ENCODE measurements around the gene RPS6KA2. TPM values are rescaled to one million over a fixed set of nuclear protein-coding genes. Genes with fewer than 3 reads are reported as not detected.
A peak's percentile ranks its signal among the peaks of the same experiment; 100 is the strongest.

RPS6KA2 gene
- total RNA-seq, 1 donor from 2014 or later: 122 TPM

DNA sequence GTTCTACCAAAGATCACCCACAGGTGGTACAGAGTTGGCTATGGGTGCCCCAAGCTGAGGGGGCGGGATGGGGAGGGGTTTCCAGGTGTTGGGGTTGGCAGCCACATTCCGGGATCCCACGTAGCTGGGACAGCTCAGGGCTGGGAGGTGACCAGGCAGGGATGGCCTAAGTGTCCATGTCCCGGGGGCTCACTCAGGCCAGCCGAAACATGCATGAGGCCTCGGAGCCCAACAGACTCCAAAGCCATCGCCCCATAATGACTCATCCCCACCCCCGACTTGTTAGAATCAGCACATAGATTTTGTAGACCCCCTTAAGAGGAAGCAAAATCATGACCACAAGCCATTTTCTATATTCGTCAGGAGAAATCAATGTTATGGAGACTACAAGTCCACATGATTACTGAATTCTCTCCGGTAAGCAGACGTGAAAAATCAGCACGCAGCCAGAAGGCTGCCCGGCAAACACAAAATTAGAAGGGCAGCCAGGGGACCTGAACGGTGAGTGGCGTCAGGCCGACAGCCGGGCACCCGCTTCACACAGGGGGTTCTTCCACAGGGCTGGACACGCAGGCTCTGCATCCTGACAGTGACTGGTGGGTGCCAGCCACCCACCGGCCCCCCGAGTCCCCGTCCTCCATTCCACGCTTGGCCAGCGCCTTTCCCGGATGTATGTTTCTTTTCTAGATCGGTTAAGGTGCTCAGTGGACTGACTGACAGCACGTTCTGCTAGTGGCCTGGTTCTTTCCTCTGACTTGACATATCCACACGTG lies 121.7 kb downstream of the RPS6KA2 start:
- no peak for DNase-seq (ENCODE audit: low read depth in 2 of 2)

- no peak for DNase-seq (ENCODE audit: low read depth in 2 of 2)
Measured at GRCh38 chr6:166504100-166504499, 123.0 kb downstream of the RPS6KA2 start.

DNA sequence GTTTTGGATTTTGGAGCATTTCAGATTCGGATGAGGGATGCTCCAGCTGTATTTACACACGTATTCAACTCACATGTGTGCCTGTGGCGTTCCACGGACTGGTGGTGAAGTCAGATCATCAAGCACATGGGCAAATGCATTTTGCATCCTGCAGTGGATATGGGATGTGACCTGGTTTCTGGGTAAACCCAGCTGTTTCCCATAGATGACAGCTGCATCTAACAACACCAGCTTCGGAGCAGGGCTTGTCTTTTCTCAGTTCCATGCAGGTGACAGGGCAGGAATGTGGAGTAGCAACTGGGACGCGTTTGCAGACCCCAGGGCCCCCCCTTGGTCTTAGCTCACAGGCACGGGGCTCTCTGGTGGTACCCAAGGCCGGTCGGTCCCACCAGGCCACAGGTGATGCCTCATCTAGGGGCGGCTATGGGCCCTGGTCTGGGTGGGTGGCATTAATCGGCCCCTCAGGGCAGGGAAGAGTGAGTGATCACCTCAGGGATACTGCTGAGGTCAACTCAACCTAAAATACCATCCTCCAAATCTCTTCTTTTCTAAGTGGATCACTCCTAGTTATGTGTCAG lies 123.8 kb downstream of the RPS6KA2 start:
- no peak for DNase-seq (ENCODE audit: low read depth in 2 of 2)

GRCh38 chr6:166502453-166502852 lies 124.6 kb downstream of the RPS6KA2 start:
- no peak for DNase-seq (ENCODE audit: low read depth in 2 of 2)

GRCh38 chr6:166501246-166501645 lies 125.8 kb downstream of the RPS6KA2 start:
- no peak for DNase-seq (ENCODE audit: low read depth in 2 of 2)

DNA sequence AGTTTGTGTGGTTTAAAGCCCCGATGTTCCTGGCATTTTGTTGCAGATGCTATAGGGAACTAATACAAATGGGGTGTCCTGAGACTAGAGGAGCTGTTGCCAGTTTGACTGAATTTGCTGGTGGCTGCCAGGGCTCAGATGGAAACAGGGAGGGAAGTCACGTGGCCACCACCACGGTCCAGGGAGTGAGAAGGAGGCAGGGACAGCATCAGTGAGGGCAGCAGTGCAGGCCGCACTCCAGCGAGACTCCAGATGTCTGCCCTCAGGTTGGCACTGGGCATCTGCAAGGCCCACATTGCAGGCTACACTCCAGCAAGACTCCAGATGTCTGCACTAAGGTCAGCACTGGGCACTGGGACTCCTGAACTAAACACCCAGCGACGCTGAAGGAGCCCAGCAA lies 126.8 kb downstream of the RPS6KA2 start:
- no peak for DNase-seq (ENCODE audit: low read depth in 2 of 2)

DNA sequence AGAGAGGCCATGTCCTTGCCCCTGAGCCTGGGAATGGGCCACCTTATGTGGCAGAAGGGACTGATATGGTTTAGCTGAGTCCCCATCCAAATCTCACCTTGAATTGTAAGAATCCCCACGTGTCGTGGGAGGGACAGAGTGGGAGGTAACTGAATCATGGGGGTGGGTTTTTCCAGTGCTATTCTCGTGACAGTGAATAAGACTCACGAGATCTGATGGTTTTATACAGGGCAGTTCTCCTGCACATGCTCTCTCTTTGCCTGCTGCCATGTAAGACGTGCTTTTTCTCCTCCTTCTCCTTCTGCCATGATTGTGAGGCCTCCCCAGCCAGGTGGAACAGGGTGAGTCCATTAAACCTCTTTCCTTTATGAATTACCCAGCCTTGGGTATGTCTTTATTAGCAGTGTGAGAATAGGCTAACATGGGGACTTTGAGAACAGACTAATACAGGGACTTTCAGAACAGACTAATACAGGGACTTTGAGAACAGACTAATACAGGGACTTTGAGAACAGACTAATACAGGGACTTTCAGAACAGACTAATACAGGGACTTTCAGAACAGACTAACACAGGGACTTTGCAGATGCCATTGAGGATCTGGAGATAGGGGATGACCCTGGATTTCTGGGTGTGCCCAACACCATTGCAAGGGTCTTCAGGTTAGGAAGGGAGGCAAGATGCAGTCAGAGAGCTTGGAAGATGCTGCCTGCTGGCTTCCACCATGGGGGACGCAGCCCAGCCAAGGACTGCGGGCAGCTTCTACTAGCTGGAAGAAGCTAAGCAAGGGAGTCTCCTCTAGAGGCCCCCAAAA lies 127.5 kb downstream of the RPS6KA2 start:
- no peak for DNase-seq (ENCODE audit: low read depth in 2 of 2)

DNA sequence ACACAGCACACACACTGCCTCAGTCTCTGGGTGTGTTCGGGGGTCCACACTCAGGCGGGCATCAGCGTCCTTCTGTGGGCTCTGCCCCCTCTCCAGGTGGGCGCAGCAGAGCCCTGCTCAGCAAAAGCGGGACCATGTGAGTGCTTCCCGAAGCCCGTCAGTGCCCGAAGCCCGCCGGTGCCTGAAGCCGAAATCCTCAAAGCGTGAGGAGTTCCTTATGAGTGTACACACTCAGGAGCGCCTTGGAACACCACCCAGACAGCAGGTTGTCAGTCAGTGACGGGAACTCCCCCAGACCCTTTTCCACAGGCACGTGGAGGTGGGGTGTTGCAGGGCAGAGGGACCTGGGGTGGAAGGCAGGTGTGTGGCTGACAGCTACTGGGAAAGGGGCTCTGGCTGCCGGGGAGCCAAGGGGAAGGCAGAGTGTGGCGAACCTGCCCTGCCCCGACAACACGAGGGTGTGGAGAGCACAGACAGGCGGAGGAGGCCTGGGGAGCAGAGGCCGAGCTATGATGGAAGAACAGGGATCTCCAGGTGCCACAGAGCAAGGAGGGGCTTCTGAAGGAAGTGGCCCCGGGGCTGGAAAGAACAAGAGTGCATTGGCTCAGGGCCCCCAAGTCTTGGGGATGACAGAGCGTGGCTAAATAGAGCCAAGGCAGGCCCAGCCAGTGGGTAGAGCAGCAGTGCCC lies 128.2 kb downstream of the RPS6KA2 start:
- DNase-seq (ENCODE audit: low read depth in 2 of 2): no peak

DNA sequence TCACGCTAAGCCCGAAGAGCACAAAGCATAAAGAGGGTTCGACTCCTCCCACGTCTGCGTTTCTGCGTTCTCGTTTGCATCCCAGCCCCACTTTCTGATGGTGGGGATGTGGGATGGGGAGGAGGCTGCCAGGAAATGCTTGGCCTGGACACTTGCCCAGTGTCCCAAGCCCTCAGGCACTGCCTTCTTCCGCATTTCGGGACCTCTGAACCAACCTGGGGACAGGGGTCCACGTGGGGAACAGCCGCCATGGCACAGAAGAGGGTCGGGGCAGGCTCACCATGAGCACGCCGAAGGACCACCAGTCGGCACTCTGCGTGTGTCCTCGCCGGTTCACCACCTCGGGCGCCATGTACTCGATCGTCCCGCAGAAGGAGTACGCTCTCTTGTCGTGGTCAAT lies 128.8 kb downstream of the RPS6KA2 start:
- DNase-seq (ENCODE audit: low read depth in 2 of 2): no peak

DNA sequence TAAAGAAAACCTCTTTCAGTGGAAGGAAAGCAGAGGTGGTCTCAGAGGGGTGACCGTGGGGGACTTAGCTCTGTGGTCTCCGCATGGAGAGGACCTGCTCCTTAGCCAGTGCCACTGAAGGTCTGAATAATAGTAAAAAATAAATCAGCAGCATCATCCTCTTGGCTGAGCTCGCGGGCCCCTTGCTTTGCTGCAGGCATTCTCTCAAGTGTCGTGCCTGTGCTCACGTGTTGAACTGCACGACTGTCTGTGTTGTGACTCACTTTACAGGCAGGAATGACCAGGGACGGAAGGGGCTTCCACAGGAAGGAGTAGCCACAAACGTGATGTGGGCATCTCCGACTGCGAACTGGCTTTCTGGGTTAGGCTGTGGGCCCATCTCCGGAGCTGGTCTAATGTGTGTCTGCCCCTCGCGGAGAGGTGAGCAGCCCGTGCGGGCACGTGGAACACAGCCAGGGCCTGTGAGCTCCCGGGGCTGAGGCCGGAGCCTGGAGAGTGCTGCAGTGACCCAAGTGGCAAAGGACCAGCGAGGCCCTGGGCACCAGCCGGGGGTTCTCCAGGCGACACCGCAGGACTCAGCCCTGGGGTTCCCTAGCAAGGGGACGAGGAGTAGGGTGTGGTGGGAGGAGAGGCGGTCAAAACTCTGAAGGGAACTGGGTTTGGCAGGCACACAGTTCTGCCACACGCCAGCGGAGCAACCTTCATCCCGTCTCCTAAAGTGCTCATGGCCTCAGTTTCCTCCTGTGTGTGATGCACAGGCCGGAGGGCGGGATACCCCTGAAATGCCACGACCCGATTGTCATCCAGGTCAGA lies 129.8 kb downstream of the RPS6KA2 start:
- no peak for DNase-seq (ENCODE audit: low read depth in 2 of 2)

- DNase-seq (ENCODE audit: low read depth in 2 of 2): no peak
Measured at GRCh38 chr6:166496460-166496859, 130.6 kb downstream of the RPS6KA2 start.

- no peak for DNase-seq (ENCODE audit: low read depth in 2 of 2)
Measured at GRCh38 chr6:166495487-166496314, 131.3 kb downstream of the RPS6KA2 start.

DNA sequence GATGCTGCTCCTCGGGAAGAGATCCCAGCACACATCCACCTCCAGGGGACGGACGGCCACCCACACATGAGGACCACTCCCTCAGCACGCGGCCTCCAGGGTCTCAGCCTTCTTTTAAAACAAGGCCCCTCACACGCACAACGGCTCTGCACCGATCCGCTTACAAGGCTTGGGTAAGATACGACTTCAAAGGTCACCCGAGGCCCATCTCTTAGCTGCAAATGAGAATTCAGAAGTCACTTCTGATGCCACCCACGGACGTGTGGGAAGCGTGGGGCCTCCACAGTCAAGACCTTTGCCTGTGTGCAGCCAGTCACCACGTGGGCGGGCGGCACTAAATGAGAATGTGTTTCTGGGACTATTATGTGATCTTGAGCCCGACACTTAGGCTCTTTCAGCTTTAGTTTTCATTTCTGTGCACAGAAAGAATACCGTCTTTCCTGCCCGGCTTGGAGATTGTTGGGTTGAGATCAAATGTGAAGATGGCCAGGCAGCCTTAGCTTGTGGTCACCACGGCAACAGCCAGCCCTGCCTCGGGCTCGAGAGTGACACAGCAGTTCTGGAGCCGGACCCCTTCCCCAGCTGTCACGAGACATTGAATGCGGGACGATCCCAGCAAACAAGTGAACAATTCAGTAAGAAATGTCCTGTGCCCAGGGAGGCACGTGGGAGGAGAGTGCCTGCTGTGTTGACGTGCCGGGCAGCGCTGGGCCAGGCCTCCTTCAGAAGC lies 132.1 kb downstream of the RPS6KA2 start:
- DNase-seq (ENCODE audit: low read depth in 2 of 2): no peak

DNA sequence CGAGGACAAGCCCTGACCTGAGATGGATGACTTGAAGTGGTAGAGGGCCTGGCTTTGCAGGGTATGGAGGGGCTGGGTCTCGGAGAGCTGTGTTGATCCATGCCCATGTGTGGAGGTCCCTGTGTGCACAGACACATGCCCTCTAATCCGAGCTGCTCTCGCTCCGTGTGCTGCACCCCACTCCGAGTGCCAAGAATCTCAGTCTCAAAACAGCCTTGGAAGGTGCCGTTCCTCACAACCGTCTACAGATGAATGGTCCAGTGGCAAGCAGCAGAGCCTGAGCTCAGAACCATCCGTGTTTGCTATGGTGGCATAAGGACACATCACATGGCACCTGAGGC lies 133.0 kb downstream of the RPS6KA2 start:
- no peak for DNase-seq (ENCODE audit: low read depth in 2 of 2)

- no peak for DNase-seq (ENCODE audit: low read depth in 2 of 2)
Measured at GRCh38 chr6:166493427-166494100, 133.5 kb downstream of the RPS6KA2 start.

DNA sequence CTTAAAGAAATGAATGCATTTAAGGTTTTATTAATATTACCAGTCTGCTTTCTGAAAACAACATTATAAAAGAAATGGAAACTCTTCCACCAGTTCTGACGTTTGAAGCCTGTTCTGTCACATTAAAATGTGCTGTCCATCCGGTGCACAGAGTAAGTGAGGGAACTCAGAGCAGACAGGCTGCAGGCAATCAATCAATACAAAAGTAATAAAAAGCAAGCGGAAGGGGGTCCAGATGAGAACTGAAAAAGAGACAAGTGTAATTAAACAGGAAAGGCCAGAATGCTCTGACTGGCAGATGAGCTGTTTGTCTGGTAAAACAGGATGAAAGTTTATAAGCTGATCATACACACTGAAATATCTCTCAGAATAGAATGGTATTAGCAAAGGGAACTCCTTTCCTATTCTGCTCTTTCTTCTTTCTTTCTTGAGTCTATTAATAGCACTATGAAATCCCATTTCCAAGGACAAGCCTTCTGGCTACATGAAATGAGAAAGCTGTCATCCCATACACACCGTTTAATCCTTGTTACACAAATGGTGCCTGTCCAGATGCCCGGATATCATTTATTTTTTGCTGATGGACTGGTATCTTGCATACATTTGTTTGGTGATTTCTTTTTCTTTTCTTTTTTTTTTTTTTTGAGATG lies 134.8 kb downstream of the RPS6KA2 start:
- DNase-seq (ENCODE audit: low read depth in 2 of 2): no peak

GRCh38 chr6:166490671-166491500 lies 136.2 kb downstream of the RPS6KA2 start:
- DNase-seq (ENCODE audit: low read depth in 2 of 2): peak in 1 of 2 donors; percentile 82
